Endodermal cell (in vitro differentiated cells): ENCODE results near the gene TMEM150C. TPM values are rescaled to one million over a fixed set of nuclear protein-coding genes. Genes with fewer than 3 reads are reported as not detected.
"Not testable (repeated sequence)": the region's sequence is repeated elsewhere in the genome, so short reads cannot be mapped to it uniquely, and the experiment has no call there.

ENCODE experiments used
- DNase-seq: peaks from one replicate; pipeline ENCODE4 v3.0.0-alpha.2; 2017
- H3K27ac ChIP-seq: 2 replicates; pipeline ENCODE4 v1.5.1; 2013; ENCODE audit warnings: mild to moderate bottlenecking, low read depth, low read length, moderate library complexity
- H3K27me3 ChIP-seq: 2 replicates; pipeline ENCODE4 v1.6.1; 2013; ENCODE audit warnings: mild to moderate bottlenecking, low read length, moderate library complexity; ENCODE audit not compliant: insufficient read depth, control insufficient read depth, poor library complexity, severe bottlenecking
- H3K36me3 ChIP-seq: 2 replicates; pipeline ENCODE4 v1.7.0; 2013; ENCODE audit warnings: mild to moderate bottlenecking, low read length, moderate library complexity; ENCODE audit not compliant: control insufficient read depth, insufficient read depth
- H3K4me1 ChIP-seq: one replicate; pipeline ENCODE4 v1.7.0; 2013; ENCODE audit warnings: low read length; ENCODE audit not compliant: control insufficient read depth, insufficient read depth
- H3K4me3 ChIP-seq: 2 replicates; pipeline ENCODE4 v1.5.1; 2013; ENCODE audit warnings: mild to moderate bottlenecking, low read length, moderate library complexity
- H3K9ac ChIP-seq: 2 replicates; pipeline ENCODE4 v1.6.1; 2013; ENCODE audit warnings: mild to moderate bottlenecking, low read length, moderate library complexity; ENCODE audit not compliant: poor library complexity, severe bottlenecking; ENCODE audit errors: extremely low read depth
- H3K9me3 ChIP-seq: 2 replicates; pipeline ENCODE4 v1.6.1; 2013; ENCODE audit warnings: mild to moderate bottlenecking, low read length, moderate library complexity; ENCODE audit not compliant: control insufficient read depth
- H3K27ac Mint-ChIP-seq: 2 replicates; pipeline ENCODE4 v1.8.0; 2020; ENCODE audit warnings: mixed read lengths
- H3K27me3 Mint-ChIP-seq: 2 replicates; pipeline ENCODE4 v1.8.0; 2021; ENCODE audit warnings: mild to moderate bottlenecking, mixed read lengths; ENCODE audit not compliant: insufficient read depth
- H3K36me3 Mint-ChIP-seq: 2 replicates; pipeline ENCODE4 v1.8.0; 2020; ENCODE audit warnings: low read depth, mixed read lengths
- H3K4me1 Mint-ChIP-seq: 2 replicates; pipeline ENCODE4 v1.8.0; 2020; ENCODE audit warnings: mixed read lengths
- H3K4me3 Mint-ChIP-seq: 2 replicates; pipeline ENCODE4 v1.8.0; 2020; ENCODE audit warnings: mild to moderate bottlenecking, moderate library complexity, mixed read lengths
- H3K9me3 Mint-ChIP-seq: 2 replicates; pipeline ENCODE4 v1.8.0; 2020; ENCODE audit warnings: mild to moderate bottlenecking, mixed read lengths
- WGBS, 2 experiments: methylation state at CpG; one replicate each; pipeline versions ENCODE4 v1.1.5 to v1.1.7; 2013; ENCODE audit warnings: missing lambda C conversion rate in 2 of 2, mixed read lengths in 1 of 2; ENCODE audit not compliant: insufficient coverage in 1 of 2, insufficient read length in 1 of 2; 5-methylcytosine and 5-hydroxymethylcytosine counted together
- total RNA-seq, 2 donors: library from RNA; stranded (reverse); fragmentation: NEBNext Ultra II Directional in 1 of 2; extraction: Animal tissue kit (Norgen Biotek cat#: 25700) in 1 of 2; gene quantifications; 2 replicates in 1 of 2; 3 replicates in 1 of 2; pipeline ENCODE4 v1.2.1, GENCODE V29; 2021
- TF ChIP-seq, protein P1 (sequence below): fragments of 200-600 bp; sonication (generic); conservative IDR thresholded peaks from 2 replicates; pipeline ENCODE4 v1.5.0; 2021; ENCODE audit warnings: antibody characterized with exemption, mild to moderate bottlenecking

Gene TMEM150C
- total RNA-seq, 2 donors from 2014 or later, result 29.3 to 32.8 TPM

DNA sequence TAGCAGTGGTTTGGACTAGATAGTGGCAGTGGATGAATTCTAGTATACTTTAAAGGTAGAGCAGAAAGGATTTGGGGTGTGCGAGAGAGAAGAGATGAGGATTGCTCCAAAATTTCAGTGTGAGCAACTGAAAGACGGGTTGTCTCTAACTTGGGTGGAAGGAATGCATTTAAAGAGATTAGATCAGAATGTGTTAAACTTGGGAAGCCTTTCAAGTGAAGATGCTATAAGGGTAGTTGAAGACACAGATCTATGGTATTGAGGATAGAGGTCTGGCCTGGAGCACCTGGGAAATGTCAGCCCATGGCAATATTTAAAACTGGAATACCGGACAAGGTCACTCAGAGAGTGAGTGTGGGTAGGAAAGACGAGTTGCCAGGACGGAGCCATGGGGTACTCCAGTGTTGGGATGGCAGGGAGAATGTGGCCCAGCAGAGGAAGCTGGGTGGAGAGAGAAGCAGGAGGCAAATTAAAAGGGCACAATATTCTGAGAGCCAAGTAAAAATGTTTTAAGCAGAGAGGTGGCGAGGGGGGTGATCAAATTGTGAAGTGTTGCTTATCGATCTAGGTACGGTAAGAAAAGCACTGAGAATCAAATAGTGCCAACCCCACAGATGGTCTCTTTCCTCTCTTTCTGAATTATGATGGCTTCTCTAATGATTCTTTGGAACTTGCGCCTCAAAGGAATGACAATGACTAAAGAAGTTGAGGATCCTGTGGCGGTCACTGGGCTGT, 80.8 kb downstream of the TMEM150C start:
- Mint-ChIP-seq H3K4me1 (peaks cover 20% of the 10 kb centered on the region), H3K9me3 (peaks cover 8% of the 10 kb centered on the region), H3K4me3 (no peak overlapping the region), H3K36me3 (peaks cover 2% of the 10 kb centered on the region), H3K27ac (no peak overlapping the region), H3K27me3 (no peaks in the 10 kb centered on the region)
- WGBS, 2 experiments, result 92 to 93% methylated on average over 10 of the region's 10 CpGs
- Histone ChIP-seq H3K27me3 (no peaks in the 10 kb centered on the region), H3K9ac (no peak overlapping the region), H3K4me1 (no peaks in the 10 kb centered on the region), H3K36me3 (peaks cover 12% of the 10 kb centered on the region), H3K9me3 (peaks cover 8% of the 10 kb centered on the region), H3K4me3 (no peak overlapping the region), H3K27ac (no peak overlapping the region)
- peak; percentile 38 for DNase-seq
- TF ChIP-seq, protein P1, sequence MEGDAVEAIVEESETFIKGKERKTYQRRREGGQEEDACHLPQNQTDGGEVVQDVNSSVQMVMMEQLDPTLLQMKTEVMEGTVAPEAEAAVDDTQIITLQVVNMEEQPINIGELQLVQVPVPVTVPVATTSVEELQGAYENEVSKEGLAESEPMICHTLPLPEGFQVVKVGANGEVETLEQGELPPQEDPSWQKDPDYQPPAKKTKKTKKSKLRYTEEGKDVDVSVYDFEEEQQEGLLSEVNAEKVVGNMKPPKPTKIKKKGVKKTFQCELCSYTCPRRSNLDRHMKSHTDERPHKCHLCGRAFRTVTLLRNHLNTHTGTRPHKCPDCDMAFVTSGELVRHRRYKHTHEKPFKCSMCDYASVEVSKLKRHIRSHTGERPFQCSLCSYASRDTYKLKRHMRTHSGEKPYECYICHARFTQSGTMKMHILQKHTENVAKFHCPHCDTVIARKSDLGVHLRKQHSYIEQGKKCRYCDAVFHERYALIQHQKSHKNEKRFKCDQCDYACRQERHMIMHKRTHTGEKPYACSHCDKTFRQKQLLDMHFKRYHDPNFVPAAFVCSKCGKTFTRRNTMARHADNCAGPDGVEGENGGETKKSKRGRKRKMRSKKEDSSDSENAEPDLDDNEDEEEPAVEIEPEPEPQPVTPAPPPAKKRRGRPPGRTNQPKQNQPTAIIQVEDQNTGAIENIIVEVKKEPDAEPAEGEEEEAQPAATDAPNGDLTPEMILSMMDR, result no peak

DNA sequence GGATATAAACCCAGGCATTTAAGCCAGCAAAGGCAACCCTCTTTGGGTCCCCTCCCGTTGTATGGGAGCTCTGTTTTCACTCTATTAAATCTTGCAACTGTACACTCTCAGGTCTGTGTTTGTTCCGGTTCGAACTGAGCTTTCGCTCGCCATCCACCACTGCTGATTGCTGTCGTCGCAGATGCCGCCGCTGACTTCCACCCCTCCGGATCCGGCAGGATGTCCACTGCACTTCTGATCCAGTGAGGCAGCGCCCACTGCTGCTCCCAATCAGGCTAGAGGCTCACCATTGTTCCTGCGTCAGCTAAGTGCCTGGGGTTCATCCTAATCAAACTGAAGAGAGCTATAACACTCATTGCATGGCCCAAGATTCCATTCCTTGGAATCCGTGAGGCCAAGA, 82.2 kb downstream of the TMEM150C start:
- H3K4me1 Mint-ChIP-seq, result peaks cover 24% of the 10 kb centered on the region
- H3K27me3 ChIP-seq, result no peaks in the 10 kb centered on the region
- H3K36me3 ChIP-seq, result peaks cover 2% of the 10 kb centered on the region
- no peaks in the 10 kb centered on the region for H3K36me3 Mint-ChIP-seq
- no peaks in the 10 kb centered on the region for H3K27me3 Mint-ChIP-seq
- no peak overlapping the region for H3K4me3 Mint-ChIP-seq
- H3K27ac Mint-ChIP-seq, result no peak overlapping the region
- TF ChIP-seq, protein P1, result no peak
- H3K9me3 Mint-ChIP-seq, result peaks cover 8% of the 10 kb centered on the region
- 97 to 100% methylated on average over 12 to 14 of the region's 14 CpGs for WGBS, 2 experiments
- DNase-seq, result no peak
- H3K9me3 ChIP-seq, result peaks cover 8% of the 10 kb centered on the region
- H3K4me1 ChIP-seq, result no peaks in the 10 kb centered on the region
- no peak overlapping the region for H3K4me3 ChIP-seq
- no peak overlapping the region for H3K9ac ChIP-seq
- no peak overlapping the region for H3K27ac ChIP-seq

DNA sequence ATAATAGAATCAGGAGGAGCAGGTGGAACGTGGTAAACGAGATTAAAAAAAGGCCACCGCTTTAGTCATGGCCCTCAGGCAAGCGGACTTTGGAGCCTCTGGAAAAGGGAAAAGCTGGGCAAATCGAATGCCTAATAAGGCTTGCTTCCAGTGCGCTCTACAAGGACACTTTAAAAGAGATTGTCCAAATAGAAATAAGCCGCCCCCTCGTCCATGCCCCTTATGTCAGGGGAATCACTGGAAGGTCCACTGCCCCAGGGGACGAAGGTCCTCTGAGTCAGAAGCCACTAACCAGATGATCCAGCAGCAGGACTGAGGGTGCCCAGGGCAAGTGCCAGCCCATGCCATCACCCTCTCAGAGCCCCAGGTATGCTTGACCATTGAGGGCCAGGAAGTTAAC, 84.3 kb downstream of the TMEM150C start:
- not testable (repeated sequence) for H3K36me3 Mint-ChIP-seq, H3K9me3 ChIP-seq, H3K27ac ChIP-seq, H3K27ac Mint-ChIP-seq, H3K9ac ChIP-seq, H3K36me3 ChIP-seq, H3K9me3 Mint-ChIP-seq, H3K4me3 Mint-ChIP-seq, H3K27me3 ChIP-seq, H3K4me3 ChIP-seq, H3K4me1 ChIP-seq, H3K27me3 Mint-ChIP-seq
- DNase-seq, result peak; percentile 10
- H3K4me1 Mint-ChIP-seq, result peaks cover 30% of the 10 kb centered on the region
- 93 to 100% methylated on average over 2 to 9 of the region's 9 CpGs for WGBS, 2 experiments

DNA sequence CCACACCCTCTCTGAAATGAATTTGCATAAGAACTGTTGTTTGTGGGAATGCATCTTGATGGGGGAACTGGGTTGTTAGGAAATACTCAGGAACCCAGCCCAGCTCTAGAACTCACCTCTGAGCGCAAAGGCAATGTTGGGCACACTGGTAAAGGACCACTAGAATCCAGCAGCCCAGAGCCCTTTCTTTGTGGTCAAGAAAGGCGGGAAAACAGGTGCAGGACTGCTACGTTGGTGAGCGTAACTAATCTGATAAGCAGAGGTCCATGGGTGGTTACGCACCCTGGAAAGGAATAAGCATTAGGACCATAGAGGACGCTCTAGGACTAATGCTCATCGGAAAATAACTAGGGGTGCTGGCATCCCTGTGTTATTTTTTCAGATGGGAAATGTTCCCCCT, 85.9 kb downstream of the TMEM150C start:
- 93 to 97% methylated on average over 4 to 7 of the region's 7 CpGs for WGBS, 2 experiments
- H3K36me3 ChIP-seq, H3K9ac ChIP-seq, H3K4me3 Mint-ChIP-seq, DNase-seq, H3K27me3 ChIP-seq, H3K4me1 ChIP-seq, H3K36me3 Mint-ChIP-seq, H3K27me3 Mint-ChIP-seq, H3K9me3 Mint-ChIP-seq, H3K27ac ChIP-seq, H3K27ac Mint-ChIP-seq, H3K9me3 ChIP-seq, H3K4me3 ChIP-seq: not testable (repeated sequence)
- peaks cover 31% of the 10 kb centered on the region for H3K4me1 Mint-ChIP-seq
